ENCODE data around the gene GLI3.

Gene GLI3

GRCh38 chr7:42143711-42144600 lies 93.1 kb downstream of the GLI3 start:
- DNase-seq (ENCODE audit: low read depth in 2 of 2) = no peak

- no peak for DNase-seq (ENCODE audit: low read depth in 2 of 2)
Observed at GRCh38 chr7:42142089-42142488, 94.9 kb downstream of the GLI3 start.

GRCh38 chr7:42139751-42140150 lies 97.3 kb downstream of the GLI3 start:
- no peak for DNase-seq (ENCODE audit: low read depth in 2 of 2)

GRCh38 chr7:42138691-42139090 lies 98.3 kb downstream of the GLI3 start:
- DNase-seq (ENCODE audit: low read depth in 2 of 2) = no peak

GRCh38 chr7:42137941-42138340 lies 99.1 kb downstream of the GLI3 start:
- DNase-seq (ENCODE audit: low read depth in 2 of 2) = no peak

- no peak for DNase-seq (ENCODE audit: low read depth in 2 of 2)
Observed at GRCh38 chr7:42137431-42137830, 99.6 kb downstream of the GLI3 start.

GRCh38 chr7:42135728-42136127 lies 101.3 kb downstream of the GLI3 start:
- DNase-seq (ENCODE audit: low read depth in 2 of 2) = no peak

- DNase-seq (ENCODE audit: low read depth in 2 of 2) = no peak
Observed at GRCh38 chr7:42134276-42134876, 102.6 kb downstream of the GLI3 start.

- no peak for DNase-seq (ENCODE audit: low read depth in 2 of 2)
Observed at GRCh38 chr7:42133321-42133720, 103.7 kb downstream of the GLI3 start.

GRCh38 chr7:42128703-42129102 lies 108.3 kb downstream of the GLI3 start:
- DNase-seq (ENCODE audit: low read depth in 2 of 2) = no peak

- DNase-seq (ENCODE audit: low read depth in 2 of 2) = no peak
Observed at GRCh38 chr7:42127232-42127622, 109.8 kb downstream of the GLI3 start.

- DNase-seq (ENCODE audit: low read depth in 2 of 2) = no peak
Observed at GRCh38 chr7:42126475-42127231, 110.4 kb downstream of the GLI3 start.

- no peak for DNase-seq (ENCODE audit: low read depth in 2 of 2)
Observed at GRCh38 chr7:42125321-42125720, 111.7 kb downstream of the GLI3 start.

GRCh38 chr7:42123716-42124115 lies 113.3 kb downstream of the GLI3 start:
- no peak for DNase-seq (ENCODE audit: low read depth in 2 of 2)

- no peak for DNase-seq (ENCODE audit: low read depth in 2 of 2)
Observed at GRCh38 chr7:42120191-42120590, 116.8 kb downstream of the GLI3 start.

- DNase-seq (ENCODE audit: low read depth in 2 of 2) = no peak
Observed at GRCh38 chr7:42117201-42117600, 119.8 kb downstream of the GLI3 start.

- no peak for DNase-seq (ENCODE audit: low read depth in 2 of 2)
Observed at GRCh38 chr7:42115795-42116194, 121.2 kb downstream of the GLI3 start.

- no peak for DNase-seq (ENCODE audit: low read depth in 2 of 2)
Observed at GRCh38 chr7:42110333-42110732, 126.7 kb downstream of the GLI3 start.

- DNase-seq (ENCODE audit: low read depth in 2 of 2) = no peak
Observed at GRCh38 chr7:42108803-42109528, 128.0 kb downstream of the GLI3 start.

GRCh38 chr7:42107484-42108240 lies 129.3 kb downstream of the GLI3 start:
- no peak for DNase-seq (ENCODE audit: low read depth in 2 of 2)

- DNase-seq (ENCODE audit: low read depth in 2 of 2) = no peak
Observed at GRCh38 chr7:42106562-42106961, 130.4 kb downstream of the GLI3 start.

All from stimulated activated CD8-positive, alpha-beta memory T cell treated with anti-CD3 and anti-CD28 coated beads, Interleukin-2, amount 100 ng/mL, for 48 hours (primary cell).